Measurements from ENCODE around the gene MAT1A. TPM values are rescaled to one million over a fixed set of nuclear protein-coding genes. Genes with fewer than 3 reads are reported as not detected.
"Not testable (repeated sequence)": the region's sequence is repeated elsewhere in the genome, so short reads cannot be mapped to it uniquely, and the experiment has no call there.

The MAT1A gene
- total RNA-seq, 1 donor from 2014 or later: not detected

DNA sequence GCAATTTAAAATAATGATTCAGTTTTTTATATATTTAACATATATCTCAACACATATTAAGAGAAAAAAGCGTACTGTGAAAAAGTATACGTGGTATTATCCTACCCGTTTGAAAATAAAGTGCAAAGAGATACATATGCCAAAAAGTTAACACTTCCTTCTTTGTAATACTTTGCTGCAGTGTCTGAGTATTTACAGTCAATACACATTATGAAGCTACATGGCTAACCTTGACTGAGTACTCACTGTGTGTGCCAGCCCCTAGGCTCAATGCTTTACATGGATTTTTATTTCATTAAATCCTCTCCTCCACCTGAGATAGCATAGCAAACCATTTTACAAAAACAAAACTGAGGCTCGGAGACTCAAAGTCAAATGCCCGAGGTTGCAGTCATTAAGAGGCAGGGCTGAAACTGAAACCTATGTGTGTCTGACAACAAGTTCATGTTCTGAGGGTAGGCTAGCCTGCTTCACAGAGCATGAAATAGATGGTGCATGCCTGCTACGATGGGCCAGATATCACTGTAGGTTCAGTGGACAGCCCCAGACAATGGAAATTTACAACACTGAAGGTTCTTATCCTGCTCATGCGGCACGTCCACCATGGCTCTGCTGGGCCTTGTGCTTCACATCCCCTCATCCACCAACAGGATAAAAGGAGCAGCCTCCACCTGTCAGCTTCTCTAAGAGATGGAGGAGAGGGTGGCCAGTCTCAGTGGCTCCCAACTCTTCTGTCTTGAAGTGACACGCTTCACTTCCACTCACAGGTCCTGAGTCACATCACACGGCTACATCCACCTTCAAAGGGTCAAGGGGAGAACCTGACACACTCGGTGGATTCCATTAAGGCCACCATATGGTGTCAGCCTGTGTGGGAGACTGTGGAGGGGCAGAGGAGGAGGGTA is 54.9 kb downstream of the MAT1A start:
- DNase-seq (ENCODE audit: extremely low read depth, low read depth, low spot score): not testable (repeated sequence)

DNA sequence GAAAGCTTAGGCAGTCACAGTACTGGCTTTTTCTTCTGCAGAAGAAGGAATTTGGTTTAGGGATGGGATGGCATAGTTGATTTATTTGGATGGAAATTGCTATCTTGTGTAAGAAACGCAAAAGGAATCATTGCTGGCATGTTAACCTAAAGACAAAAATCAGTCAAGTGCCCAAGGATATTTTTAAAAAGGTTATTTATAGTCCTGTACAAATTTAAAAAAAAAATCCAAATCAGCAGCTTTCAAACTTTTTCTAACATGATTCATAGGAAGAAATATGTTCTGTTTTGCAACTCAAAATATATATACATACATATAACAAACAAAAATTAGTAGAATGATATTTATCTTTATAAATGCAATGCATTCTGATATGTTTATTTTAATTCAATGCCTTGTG is 55.6 kb downstream of the MAT1A start:
- not testable (repeated sequence) for DNase-seq (ENCODE audit: extremely low read depth, low read depth, low spot score)

- not testable (repeated sequence) for DNase-seq (ENCODE audit: extremely low read depth, low read depth, low spot score)
Measured at GRCh38 chr10:80226723-80227122, 62.7 kb downstream of the MAT1A start.

GRCh38 chr10:80223031-80223419 is 66.4 kb downstream of the MAT1A start:
- DNase-seq (ENCODE audit: extremely low read depth, low read depth, low spot score): not testable (repeated sequence)

Other genes with a start within 250 kb of the MAT1A start
- 8.6 and 11.4 TPM in 2 replicates for gene TMEM254, start 211.0 kb downstream of the MAT1A start, total RNA-seq
- gene PLAC9, start 156.9 kb downstream of the MAT1A start, total RNA-seq: 0.93 TPM in 1 of 2 replicates, not detected in the other
- gene ANXA11, start 84.1 kb downstream of the MAT1A start, total RNA-seq: 98.2 and 118 TPM in 2 replicates
- gene DYDC1, start 67.1 kb upstream of the MAT1A start, total RNA-seq: not detected in 2 replicates
- not detected in 2 replicates for gene DYDC2, start 67.1 kb upstream of the MAT1A start, total RNA-seq
- gene PRXL2A, start 118.9 kb upstream of the MAT1A start, total RNA-seq: 197 and 204 TPM in 2 replicates
- 202 and 235 TPM in 2 replicates for gene TSPAN14, start 164.7 kb upstream of the MAT1A start, total RNA-seq
- gene SH2D4B, start 248.2 kb upstream of the MAT1A start, total RNA-seq: 0.23 TPM in 1 of 2 replicates, not detected in the other